ENCODE results near the gene C3orf18.

GRCh38 chr3:50510325-50510724, 57.2 kb downstream of the C3orf18 start:
- TF ChIP-seq GATA3 (IDR thresholded peaks at IDR 0.05; ENCODE audit: low read depth, low read length) (no peak), GATA2 (IDR thresholded peaks at IDR 0.05; ENCODE audit: low read depth, low read length) (no peak)
